ENCODE measurements around the gene MT1G.

DNA sequence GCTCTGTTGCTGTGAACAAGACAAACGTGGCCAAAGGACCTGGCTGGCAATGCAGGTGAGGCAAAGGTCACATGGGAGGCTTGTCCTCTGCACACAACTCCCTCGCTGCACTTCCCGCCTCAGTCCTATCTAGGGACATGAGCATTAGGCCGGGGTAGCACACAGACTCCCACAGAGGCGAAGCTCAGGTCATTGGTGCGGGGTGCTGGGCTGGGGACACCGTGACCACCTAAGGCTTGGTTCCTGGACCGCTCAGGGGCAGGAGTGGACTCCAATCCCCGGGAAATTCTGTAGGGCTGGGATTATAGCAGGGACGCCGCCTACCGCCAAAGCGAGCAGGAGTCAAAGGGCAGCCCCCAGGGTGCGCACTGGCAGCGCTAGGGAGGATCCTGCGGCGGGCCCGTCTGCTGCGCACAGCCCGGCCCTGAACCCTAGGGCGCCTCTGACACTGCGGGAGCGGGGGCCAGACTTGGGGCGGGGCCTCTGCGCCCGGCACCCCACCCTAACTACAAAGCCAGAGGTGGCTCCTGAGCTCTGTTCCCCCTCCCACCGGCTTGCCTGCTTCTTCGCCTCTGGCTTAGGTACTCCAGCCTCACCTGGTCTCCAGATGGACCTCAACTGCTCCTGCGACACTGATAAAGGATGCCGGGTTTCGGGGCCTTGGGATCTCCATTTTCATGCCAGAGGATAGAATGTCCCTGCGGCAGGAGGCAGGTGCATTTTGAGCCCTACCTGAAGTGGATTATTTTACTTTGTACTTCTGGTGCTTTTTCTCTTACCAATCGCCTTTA, 20.0 kb downstream of the MT1G start:
- TF ChIP-seq, protein P1, sequence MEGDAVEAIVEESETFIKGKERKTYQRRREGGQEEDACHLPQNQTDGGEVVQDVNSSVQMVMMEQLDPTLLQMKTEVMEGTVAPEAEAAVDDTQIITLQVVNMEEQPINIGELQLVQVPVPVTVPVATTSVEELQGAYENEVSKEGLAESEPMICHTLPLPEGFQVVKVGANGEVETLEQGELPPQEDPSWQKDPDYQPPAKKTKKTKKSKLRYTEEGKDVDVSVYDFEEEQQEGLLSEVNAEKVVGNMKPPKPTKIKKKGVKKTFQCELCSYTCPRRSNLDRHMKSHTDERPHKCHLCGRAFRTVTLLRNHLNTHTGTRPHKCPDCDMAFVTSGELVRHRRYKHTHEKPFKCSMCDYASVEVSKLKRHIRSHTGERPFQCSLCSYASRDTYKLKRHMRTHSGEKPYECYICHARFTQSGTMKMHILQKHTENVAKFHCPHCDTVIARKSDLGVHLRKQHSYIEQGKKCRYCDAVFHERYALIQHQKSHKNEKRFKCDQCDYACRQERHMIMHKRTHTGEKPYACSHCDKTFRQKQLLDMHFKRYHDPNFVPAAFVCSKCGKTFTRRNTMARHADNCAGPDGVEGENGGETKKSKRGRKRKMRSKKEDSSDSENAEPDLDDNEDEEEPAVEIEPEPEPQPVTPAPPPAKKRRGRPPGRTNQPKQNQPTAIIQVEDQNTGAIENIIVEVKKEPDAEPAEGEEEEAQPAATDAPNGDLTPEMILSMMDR (optimal IDR thresholded peaks at IDR 0.05 in 1 of 3, IDR thresholded peaks at IDR 0.05 in 1 of 3, conservative IDR thresholded peaks at IDR 0.05 in 1 of 3; ENCODE audit: extremely low read depth in 1 of 3, insufficient read depth in 2 of 3, low read length in 3 of 3), result no peak
- TF ChIP-seq EZH2 (IDR thresholded peaks at IDR 0.05; ENCODE audit: low read length), result no peak
